ENCODE data around the gene NXF1. TPM values are rescaled to one million over a fixed set of nuclear protein-coding genes. Genes with fewer than 3 reads are reported as not detected.

Gene NXF1
- polyA plus RNA-seq, 1 donor (not counting 4 experiments of a cell fraction or from before 2014, with no cell fraction given): 25.3 TPM

DNA sequence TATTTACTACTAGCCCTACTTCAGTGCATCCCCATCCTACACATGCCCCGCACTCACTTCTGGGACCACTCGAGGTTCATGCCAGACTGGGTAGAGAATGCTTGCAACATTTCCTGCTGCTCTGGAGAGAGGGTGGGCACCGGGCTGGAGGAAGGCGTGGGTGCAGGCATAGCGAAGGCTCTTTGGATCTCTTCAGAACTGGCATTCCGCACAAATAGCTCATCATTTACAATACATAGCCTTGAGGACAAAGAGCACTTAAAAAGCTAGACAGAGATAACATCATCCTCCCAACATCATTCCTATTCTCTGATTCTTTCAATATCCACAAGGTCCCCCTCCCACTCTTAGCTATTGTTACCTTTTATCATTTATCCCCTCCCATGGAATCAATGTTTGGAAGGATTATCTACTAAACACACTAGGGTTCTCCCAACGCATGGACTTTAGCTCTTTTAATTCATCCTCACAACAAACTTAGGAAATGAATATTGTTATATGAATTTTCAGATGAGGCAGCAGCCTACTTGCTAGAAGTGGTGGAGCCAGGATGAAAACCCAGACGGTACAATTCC is 11.0 kb downstream of the NXF1 start:
- TF ChIP-seq, protein P1, sequence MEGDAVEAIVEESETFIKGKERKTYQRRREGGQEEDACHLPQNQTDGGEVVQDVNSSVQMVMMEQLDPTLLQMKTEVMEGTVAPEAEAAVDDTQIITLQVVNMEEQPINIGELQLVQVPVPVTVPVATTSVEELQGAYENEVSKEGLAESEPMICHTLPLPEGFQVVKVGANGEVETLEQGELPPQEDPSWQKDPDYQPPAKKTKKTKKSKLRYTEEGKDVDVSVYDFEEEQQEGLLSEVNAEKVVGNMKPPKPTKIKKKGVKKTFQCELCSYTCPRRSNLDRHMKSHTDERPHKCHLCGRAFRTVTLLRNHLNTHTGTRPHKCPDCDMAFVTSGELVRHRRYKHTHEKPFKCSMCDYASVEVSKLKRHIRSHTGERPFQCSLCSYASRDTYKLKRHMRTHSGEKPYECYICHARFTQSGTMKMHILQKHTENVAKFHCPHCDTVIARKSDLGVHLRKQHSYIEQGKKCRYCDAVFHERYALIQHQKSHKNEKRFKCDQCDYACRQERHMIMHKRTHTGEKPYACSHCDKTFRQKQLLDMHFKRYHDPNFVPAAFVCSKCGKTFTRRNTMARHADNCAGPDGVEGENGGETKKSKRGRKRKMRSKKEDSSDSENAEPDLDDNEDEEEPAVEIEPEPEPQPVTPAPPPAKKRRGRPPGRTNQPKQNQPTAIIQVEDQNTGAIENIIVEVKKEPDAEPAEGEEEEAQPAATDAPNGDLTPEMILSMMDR (optimal IDR thresholded peaks at IDR 0.05 in 1 of 3, IDR thresholded peaks at IDR 0.05 in 1 of 3, conservative IDR thresholded peaks at IDR 0.05 in 1 of 3; ENCODE audit: extremely low read depth in 1 of 3, insufficient read depth in 2 of 3, low read length in 3 of 3): no peak
- TF ChIP-seq EZH2 (IDR thresholded peaks at IDR 0.05; ENCODE audit: low read length): no peak
- H3K4me1 ChIP-seq (ENCODE audit: control insufficient read depth, extremely low read depth, insufficient read depth, low read length): peaks cover 20% of the 10 kb centered on the region
- DNase-seq (ENCODE audit: low read depth, low spot score): no peak
- H3K9me3 ChIP-seq (ENCODE audit: control insufficient read depth, low read depth, low read length): no peaks in the 10 kb centered on the region
- no peaks in the 10 kb centered on the region for H3K27me3 ChIP-seq (ENCODE audit: control insufficient read depth, extremely low read depth, insufficient read depth, low read length)
- peaks cover 27 to 62% of the 10 kb centered on the region in 2 experiments for H3K36me3 ChIP-seq (ENCODE audit: control insufficient read depth in 2 of 2, extremely low read depth in 1 of 2, insufficient read depth in 2 of 2, low read length in 2 of 2)
- FAIRE-seq: no peak
- no peak overlapping the region for H3K9ac ChIP-seq (ENCODE audit: control insufficient read depth, extremely low read depth, insufficient read depth, low read length)
- peaks cover 24% of the 10 kb centered on the region for H3K79me2 ChIP-seq (ENCODE audit: control insufficient read depth, insufficient read depth, low read length)
- no peak overlapping the region for H3K27ac ChIP-seq (ENCODE audit: control insufficient read depth, insufficient read depth, low read length)
- no peak overlapping the region for H3K4me3 ChIP-seq (ENCODE audit: control insufficient read depth in 2 of 3, extremely low read depth in 1 of 3, insufficient read depth in 2 of 3, low read depth in 1 of 3, low read length in 3 of 3)
- H2AFZ ChIP-seq (ENCODE audit: control insufficient read depth, low read length): no peak overlapping the region
- H3K9me1 ChIP-seq (ENCODE audit: control insufficient read depth, extremely low read depth, insufficient read depth, low read length): no peaks in the 10 kb centered on the region
- dilution Hi-C loops (cut with MboI; ENCODE audit: extremely low pct_ligation_motif_present, low sequenced_read_pairs): no loop called here
- no peaks in the 10 kb centered on the region for H4K20me1 ChIP-seq (ENCODE audit: control insufficient read depth, extremely low read depth, insufficient read depth, low read length)
- H3K4me2 ChIP-seq (ENCODE audit: control insufficient read depth, extremely low read depth, insufficient read depth, low read depth, low read length): no peak overlapping the region

DNA sequence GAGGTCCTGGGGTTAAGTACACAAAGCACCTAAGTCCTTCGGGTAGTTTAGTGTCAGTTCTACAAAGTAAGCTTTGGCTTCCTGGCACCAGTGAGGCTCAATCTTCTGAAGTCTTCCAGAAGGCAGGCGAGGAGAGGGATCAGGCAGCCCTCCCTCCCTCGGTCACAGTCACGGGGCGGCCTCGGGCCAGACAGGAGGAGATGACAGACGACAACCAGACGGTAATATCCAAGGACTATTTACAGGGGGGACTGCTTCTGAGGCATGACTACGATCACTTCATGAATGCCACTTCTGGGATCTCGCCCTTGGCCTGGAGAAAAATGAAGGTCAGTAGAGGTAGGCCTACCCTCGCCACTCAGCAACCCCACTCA is 13.1 kb downstream of the NXF1 start:
- no peaks in the 10 kb centered on the region for H3K27me3 ChIP-seq (ENCODE audit: control insufficient read depth, extremely low read depth, insufficient read depth, low read length)
- H3K4me3 ChIP-seq (ENCODE audit: control insufficient read depth in 2 of 3, extremely low read depth in 1 of 3, insufficient read depth in 2 of 3, low read depth in 1 of 3, low read length in 3 of 3): peak overlapping the region in 2 of 3 experiments; percentile 86 to 87
- no peak overlapping the region for H2AFZ ChIP-seq (ENCODE audit: control insufficient read depth, low read length)
- dilution Hi-C loops (cut with MboI; ENCODE audit: extremely low pct_ligation_motif_present, low sequenced_read_pairs): no loop called here
- peak overlapping the region; percentile 71 for H3K27ac ChIP-seq (ENCODE audit: control insufficient read depth, insufficient read depth, low read length)
- no peak for DNase-seq (ENCODE audit: low read depth, low spot score)
- H3K4me2 ChIP-seq (ENCODE audit: control insufficient read depth, extremely low read depth, insufficient read depth, low read depth, low read length): peak overlapping the region; percentile 70
- H3K4me1 ChIP-seq (ENCODE audit: control insufficient read depth, extremely low read depth, insufficient read depth, low read length): peaks cover 25% of the 10 kb centered on the region
- no peaks in the 10 kb centered on the region for H3K9me3 ChIP-seq (ENCODE audit: control insufficient read depth, low read depth, low read length)
- H3K79me2 ChIP-seq (ENCODE audit: control insufficient read depth, insufficient read depth, low read length): peaks cover 38% of the 10 kb centered on the region
- H3K9ac ChIP-seq (ENCODE audit: control insufficient read depth, extremely low read depth, insufficient read depth, low read length): peak overlapping the region; percentile 84
- no peaks in the 10 kb centered on the region for H3K9me1 ChIP-seq (ENCODE audit: control insufficient read depth, extremely low read depth, insufficient read depth, low read length)
- TF ChIP-seq, protein P1 (optimal IDR thresholded peaks at IDR 0.05 in 1 of 3, IDR thresholded peaks at IDR 0.05 in 1 of 3, conservative IDR thresholded peaks at IDR 0.05 in 1 of 3; ENCODE audit: extremely low read depth in 1 of 3, insufficient read depth in 2 of 3, low read length in 3 of 3): no peak
- H4K20me1 ChIP-seq (ENCODE audit: control insufficient read depth, extremely low read depth, insufficient read depth, low read length): no peaks in the 10 kb centered on the region
- FAIRE-seq: no peak
- H3K36me3 ChIP-seq (ENCODE audit: control insufficient read depth in 2 of 2, extremely low read depth in 1 of 2, insufficient read depth in 2 of 2, low read length in 2 of 2): peaks cover 18 to 51% of the 10 kb centered on the region in 2 experiments
